ENCODE measurements around the gene MMP20.

DNA sequence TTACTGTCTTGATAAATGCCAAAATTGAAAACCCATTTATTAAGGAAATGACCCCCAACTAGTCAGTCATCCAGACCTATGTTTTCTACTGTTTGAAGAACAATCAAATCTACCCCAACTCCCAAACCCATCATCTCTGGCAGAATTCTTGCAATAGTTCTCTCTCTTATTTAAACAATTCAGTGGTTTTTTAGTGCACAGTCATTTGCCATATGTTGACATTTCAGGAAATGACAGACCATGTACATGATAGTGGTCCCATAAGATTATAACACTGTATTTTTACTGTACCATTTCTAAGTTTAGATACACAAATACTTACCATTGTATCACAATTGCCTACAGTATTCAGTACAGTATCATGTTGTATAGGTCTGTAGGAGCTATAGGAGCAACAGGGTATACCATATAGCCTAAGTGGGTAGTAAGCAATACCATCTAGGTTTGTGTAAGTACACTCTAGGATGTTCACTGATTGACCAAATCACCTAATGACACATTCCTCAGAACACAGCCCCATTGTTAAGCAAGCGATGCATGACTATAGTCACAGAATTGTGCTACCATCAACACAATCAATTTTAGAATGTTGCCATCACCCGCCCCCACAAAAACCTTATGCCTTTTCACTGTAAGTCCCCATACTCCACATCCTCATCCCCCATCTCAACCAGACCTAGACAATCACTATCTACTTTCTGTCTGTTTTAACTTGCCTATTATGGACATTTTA, 41.8 kb downstream of the MMP20 start:
- TF ChIP-seq CTCF (IDR thresholded peaks at IDR 0.05; ENCODE audit: low read length) (no peak), EZH2 (IDR thresholded peaks at IDR 0.05; ENCODE audit: borderline replicate concordance, low read length) (no peak)
